HK-2 (cell line): Measurements from ENCODE around the gene CCDC142.

ENCODE experiments used
- DNase-seq: peaks from one replicate; pipeline ENCODE4 v3.0.0-alpha.2; 2018; ENCODE audit not compliant: unreplicated experiment

The CCDC142 gene

DNA sequence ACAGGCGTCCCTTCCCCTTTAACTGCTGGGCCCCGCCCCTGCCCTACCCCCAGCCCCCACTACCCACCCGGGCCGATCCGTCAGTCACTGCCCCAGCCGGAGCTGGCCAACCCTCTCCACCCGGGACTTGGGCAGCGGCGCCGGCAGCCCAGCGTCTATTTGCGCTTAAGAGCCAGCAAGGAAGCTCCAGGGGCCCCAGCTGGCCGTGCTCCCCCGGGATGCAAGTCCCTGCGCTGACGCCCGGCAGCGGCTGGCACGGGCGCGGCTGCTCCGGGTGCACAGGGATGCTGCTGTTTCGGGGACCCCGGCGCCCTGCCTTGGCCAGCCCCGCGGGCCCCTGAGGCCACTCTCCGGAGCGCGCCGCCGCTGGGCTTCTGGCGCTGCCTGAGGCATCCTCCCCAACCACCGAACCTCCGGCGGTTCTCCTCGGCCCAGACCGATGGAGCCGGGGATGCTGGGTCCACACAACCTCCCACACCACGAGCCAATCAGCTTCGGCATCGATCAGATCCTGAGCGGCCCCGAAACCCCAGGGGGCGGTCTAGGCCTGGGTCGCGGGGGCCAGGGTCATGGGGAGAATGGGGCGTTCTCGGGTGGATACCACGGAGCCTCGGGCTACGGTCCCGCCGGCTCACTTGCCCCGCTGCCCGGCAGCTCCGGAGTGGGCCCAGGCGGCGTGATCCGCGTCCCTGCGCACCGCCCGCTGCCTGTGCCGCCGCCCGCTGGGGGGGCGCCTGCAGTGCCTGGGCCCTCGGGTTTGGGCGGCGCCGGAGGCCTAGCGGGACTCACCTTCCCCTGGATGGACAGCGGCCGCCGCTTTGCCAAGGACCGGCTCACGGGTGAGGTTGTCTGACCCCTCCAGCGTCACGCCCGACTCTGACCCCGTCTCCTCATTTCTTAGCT lies 31.8 kb upstream of the CCDC142 start, which contains the start of gene TLX2:
Gene TLX2, plus strand, starts transcription at position 83 of the 903 bp plus-strand sequence. Its CDS starts 357 bp downstream, at position 440.
- no peak for DNase-seq

DNA sequence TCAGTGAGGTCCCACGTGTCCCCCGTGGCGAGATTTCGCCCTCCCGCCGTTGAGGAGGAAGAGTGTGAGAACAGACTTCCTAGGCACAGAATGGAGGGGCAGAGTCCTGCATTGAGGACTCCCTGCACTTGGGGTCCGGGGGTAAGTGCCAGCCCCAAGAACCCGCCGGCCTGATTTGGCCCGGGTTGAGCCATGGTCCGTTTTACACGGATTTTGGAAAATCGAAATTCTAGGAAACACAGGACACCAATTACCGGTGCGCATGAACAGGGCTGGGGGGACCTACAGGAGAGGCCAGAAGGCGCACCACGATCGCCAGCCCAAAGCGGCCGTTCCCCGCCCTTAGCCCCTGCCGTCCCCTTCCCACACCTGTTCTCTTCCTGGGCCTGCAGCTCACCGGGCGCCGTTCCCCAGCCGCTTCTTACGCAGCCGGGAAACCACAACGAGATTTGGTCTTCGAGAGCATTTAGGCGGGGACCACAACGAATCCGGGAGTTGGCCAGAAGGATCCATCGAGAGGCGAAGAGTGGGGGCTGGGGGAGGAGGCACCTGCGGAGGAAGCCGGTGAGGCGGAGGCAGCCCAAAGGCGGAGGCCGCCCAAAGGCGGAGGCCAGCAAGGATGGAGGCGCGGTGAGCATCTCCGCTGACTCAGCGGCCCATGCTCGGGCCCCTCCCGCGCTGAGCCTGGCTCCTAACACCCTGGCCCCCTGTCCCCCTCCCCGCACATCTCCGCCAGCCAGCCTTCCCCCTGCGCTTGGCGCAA lies 31.0 kb upstream of the CCDC142 start:
- DNase-seq = no peak

DNA sequence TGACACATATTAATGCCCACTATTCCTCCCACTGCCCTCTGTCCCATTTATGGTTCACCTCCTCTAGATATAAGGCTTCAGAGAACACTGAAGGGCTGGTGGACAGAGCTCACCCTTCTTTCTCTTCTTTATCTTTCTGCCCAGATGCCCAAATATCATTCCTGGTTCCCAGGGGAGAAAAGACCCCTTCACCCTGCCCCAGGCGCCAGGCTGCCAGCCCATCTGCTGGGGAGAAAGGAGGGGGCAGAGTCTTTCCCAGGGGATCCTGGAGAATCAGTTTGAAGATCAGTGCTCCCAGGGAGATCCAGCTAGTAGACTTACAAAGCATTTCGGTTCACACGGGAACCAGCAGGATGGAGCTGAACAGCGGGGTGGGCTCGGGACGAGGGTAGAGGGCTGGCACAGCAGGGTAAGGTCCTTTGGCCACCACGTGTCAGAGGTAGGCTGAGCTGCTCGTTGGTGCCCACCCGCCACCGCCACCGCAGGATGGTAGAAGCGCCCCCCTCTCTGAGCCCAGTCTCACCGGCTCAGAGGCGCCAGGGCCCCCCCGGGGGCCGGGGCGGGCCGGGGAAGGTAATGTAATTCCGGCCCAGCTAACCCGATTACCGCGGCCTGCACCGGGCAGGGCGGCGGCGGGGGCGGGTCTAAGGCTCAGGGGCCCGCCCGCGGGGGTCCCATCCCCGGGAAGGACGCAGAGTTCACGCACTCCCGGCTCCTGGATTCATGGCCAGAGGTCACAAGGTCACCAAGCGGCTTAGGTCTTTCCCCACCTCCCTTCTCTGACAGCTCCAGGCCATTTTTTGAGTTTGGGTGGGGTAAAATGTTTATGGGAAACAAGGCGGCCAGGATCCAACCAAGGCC lies 30.2 kb upstream of the CCDC142 start:
- DNase-seq = no peak

DNA sequence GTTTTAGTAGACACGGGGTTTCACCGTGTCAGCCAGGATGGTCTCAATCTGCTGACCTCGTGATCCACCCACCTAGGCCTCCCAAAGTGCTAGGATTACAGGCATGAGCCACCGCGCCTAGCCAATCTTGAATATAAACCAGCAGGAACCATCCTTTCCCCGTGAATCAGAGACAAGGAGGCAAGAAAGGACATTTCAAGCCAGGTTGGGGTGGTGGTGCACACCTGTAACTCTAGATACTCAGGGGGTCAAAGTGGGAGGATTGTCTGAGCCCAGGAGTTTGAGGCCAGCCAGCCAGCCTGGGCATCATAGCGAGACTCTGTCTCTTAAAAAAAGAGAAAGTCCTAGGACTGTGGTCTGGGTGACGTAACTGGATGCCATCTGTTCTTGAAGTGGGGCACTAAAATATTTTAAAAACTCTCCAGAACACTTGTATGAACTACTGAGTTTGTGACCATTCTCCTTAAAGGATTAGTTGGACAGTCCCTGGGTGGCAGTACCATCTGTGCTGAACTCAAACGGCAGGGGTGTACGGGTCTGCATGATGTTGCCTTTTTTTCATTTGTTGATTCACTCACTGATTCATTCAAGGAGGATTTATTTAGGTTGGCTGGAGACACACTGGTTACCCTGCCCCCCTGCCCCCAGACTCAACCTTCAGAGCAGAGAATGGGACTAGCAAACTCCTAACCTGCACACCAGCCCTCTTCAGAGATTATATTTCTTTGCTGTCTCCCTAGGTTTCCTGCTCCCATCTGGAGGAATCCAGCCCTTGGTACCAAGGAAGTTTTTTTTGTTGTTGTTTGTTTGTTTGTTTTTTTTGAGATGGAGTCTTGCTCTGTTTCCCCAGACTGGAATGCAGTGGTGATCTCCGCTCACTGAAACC lies 28.5 kb upstream of the CCDC142 start:
- DNase-seq = no peak

DNA sequence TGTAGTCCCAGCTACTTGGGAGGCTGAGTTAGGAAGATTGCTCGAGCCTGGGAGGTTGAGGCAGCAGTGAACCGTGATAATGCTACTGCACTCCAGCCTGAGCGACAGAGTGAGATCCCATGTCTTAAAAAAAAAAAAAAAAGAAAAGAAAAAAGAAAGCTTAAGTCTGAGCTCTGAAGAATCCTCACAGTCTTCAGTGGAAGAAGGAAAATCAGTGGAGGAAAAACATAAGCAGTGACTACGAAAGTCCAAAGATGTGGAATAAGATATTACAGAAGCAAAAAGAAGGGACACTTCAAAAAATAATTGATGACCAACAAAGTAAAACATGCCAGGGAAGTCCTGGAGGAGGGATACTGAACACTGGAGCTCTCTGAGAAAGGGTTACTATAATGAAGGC lies 27.5 kb upstream of the CCDC142 start:
- no peak for DNase-seq

DNA sequence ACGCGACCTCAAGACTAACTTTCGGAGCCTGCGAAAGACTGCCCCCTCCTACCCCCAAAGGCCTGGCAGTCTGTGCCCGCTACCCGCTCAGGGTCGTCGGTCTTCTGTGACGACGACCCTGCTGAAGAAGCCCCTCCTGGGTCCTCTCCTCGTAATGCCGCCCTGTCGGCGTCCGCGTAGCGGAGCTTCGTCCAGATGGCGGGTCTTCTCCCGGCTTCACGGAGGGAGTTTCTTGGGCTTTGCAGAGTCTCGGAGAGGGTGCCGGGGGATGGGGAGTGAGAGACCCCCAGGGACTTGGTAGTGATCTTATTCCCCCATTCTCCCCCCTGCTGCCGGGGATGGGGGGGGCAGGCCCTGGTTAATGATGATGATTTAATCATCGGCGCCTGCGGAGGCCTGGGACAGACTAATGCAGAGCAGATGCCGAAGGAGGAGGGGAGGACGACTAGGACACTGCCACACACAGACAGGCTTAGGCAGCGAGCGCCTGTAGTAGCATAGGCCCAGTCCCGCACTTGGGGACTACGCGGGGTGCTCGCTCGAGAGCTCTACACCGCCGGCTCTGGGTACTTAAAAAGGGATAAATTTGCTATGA lies 25.2 kb upstream of the CCDC142 start:
- DNase-seq = peak; percentile 59

DNA sequence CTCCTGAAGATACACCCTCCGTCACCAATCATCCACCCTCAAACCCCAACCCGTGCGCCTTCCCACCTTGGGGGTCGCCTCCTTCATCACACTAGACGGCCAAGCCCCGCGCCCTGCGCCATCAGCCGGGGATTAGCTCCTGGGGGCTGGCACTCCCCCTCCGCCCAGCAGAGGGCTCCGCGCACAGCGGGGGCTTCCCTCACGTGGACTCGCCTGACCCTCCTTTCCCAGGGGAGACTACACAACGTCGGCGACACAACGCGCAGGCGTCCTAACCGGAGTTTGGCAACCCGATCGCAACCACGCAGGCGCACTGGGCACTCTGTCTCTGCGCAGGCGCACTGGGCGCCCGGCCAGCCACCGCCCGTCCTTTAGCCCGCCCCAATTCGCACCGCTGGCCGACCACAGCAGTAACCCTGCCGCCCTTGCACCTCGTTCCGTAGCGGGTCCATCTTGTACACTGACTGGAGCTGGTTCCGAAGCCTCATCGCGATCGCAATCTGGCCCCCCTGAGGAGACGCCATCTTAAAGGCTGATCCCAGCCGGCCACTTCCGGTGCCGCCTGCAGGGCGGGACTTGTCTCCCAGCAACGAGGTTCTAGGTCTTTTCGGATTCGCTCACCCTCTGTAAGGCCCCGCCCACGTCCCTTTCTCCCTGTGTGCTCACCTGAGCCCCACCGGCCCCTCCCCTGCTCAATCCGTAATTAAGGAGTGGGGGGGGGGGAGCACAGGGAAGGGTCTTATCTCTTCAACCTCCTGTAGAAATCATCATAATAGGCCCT lies 24.5 kb upstream of the CCDC142 start, which contains the start of gene PCGF1:
Gene PCGF1, minus strand, starts transcription at position 551 of the 781 bp plus-strand sequence. Its CDS starts 27 bp downstream, at position 524.
- DNase-seq = peak; percentile 96

DNA sequence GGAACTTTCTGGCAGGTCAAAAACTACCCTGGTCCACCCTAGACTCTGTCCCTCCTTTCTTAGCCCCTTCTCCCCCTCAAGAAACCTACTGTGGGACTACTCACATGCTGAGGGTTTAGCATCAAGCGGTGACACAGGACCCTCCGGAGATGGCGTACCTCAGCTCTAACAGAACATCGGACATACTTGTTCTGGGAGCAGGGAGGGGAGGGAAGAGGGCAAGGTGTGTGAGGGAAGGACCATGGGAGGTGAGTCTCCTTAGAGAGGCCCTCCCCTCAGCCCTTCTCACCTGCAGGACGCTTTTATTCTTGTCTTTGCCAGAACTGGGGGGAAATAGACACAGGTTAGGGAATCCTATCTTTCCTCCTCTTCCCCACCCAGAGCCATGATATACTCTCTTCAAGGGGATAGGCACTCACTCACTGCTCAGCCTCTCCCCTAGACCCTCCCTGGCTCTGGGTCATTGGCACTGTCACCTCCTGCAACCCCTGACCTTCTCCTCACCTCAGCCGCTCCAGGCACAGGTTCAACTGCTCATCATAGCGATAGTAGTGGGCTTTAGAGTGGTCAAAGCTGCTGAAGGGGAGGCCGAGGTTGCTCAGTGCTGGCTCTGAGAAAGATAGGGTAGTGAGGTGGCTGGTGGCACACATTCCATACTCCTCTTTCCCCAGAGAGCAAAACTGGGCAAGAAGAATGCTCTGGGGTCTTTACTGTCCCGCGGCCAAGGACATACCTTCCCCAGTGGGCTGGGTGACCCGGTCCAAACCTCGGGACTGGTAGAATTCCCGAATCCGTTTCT lies 22.8 kb upstream of the CCDC142 start:
- no peak for DNase-seq

DNA sequence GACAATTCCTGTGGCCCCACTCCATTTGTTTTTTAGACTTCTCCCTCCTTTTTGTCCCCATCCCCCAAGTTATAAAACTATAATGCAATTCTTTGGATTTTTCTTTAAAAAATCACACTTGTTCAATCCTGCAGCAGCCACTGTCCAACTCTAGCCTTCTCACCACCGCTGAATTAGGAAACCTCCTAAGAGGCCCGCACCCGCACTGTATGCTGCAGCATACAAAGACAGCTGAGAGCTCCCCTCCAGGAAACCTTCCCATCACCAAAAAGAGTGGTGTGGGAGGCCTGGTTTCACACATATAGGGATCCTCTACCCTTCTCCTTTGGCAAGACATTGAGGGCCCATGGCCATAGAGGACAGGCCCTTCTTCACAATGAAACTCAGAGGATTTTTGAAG lies 21.8 kb upstream of the CCDC142 start:
- DNase-seq = no peak

DNA sequence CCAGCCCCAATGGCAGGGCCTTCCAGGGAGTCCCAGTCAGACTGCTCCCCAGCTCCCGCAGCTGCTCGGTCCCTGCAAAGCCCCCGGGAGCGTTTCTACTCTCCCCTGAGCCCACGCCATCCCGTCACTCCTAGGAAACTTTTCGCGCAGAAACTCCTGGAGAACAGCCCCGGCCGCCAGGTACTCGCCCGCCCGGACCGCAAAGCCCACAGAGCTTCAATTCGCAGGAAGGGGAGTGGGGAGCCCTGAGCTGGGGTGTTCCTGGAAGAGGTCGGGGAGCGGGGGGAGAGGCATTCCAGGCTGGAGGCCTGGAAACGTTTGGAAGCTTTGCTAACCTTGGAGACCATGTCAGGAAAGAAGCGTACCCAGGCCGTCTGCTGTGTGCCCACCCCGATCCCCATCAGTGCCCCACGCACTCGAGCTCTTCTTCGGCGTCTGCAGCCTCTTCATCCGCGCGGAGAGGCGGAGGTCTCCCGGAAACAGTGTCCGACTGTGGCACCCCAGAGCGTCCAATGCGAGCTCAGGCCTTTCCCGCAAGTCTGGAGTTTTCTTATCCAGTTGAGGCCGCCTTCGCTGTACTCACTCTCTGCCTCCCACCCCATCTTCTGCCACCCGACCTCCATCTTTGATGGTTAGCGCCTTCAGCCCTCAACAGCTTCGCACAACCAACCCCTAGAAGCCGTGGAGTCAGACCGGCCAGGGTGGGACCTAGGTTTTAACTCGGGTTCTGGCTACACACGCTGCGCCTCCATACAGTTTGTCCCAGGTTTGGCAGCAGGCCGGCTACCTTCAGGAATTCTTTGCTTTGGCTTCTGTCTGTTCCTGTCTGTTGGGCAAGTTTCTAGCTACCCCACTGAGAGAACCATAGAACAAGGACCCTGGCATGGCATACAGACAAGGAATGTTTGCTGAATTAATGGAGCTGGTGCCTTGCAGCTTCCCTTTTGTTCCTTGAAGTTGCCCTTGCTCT lies 21.0 kb upstream of the CCDC142 start:
- no peak for DNase-seq

DNA sequence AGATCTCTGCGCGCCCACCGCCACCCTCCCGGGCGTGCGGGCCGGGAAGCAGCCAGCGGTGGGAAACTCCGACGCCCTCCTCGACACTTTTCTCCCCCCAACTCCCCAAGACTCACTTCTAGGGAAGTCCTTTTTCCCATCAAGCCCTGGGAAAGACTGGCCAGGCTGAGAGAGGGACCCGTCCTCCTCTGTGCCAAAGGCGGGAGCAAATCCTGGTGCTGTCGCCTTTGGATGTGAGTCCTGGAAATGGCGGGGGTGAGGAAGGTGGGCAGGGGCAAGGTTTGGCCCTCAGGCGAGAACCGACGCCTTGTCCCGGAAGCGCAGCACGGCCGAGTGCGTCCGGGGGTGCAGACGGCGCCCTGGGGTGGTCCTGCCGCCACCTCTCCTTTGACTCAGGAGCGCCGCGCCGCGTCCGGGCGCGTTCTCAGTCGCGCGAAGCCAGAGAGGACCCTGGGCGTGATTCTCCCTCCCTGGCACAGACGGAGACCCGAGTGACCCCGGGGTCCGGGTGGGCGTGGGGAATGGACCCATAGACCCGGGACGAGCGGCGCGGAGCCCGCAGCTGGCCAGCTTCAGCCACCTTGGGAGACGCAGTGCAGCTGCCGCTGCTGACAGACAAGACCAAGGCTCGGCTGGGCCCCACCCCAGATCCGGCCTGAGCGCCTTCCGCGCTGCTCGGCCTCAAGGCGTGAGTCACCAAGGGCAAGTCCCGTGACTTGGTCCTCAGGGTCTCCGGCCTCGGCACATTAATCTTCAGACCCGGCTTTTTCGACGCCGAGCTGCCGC lies 20.1 kb upstream of the CCDC142 start:
- DNase-seq = peak; percentile 87

DNA sequence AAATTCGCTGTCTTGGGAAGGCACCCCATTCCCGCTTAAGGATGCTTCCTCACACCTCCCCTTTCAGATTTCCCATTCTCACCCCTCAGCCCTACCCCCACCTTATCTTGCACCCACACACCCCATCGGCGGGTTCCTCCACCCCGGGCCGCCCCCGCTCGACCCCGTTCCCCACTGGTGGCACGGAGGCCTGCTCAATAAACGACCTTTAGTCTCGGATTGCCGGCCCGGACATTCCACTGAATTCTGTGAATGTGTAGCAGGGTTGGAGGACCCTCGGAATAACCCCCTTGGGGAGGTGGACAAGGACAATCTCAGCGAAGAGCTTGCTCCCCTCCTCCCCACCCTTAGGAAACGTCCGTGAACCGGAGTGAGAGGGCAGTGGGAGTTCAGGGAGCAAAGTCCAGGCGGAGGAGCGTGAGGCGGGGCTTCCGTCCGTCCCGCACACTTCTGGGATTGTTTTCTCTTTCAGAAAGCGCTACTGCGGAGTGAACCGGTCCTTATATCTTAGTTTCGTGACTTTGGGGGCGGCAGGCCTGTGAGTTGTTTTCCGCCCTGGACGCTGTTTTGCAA lies 19.4 kb upstream of the CCDC142 start:
- DNase-seq = no peak

DNA sequence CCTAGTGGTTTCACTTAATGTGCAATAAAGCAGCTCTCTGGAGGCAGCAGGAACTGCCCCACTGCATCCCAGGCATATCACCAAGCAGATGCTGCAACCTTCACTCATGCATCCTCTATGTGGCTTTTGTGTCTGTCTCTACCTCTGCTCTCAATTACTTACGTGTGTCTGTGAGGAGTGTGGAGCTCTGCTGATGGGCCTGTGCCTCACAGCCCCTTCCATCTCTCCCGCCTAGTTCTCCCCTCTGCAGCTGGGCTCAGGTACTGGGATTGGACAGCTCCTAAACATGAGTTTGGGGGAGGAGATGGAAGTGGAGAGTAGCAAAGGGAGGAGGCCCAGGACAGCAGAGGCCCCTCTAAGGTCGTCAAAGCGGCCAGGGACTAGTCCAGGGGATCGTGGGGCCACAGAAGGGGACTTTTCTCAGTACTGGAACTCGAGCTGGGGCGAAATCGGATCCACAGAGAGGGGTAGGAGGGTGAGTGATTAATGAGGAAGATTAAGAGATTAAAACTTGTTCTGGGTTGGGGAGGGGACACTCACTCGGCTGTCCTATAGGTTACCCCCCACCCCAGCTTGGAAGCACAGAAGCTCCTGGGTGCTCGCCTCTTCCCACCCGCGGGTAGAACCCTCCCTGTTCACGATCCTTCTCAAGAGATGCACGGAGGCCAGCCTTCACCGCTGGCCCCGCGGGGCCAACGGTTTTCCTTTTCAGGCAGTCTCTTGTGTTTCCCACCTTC lies 18.7 kb upstream of the CCDC142 start:
- no peak for DNase-seq

DNA sequence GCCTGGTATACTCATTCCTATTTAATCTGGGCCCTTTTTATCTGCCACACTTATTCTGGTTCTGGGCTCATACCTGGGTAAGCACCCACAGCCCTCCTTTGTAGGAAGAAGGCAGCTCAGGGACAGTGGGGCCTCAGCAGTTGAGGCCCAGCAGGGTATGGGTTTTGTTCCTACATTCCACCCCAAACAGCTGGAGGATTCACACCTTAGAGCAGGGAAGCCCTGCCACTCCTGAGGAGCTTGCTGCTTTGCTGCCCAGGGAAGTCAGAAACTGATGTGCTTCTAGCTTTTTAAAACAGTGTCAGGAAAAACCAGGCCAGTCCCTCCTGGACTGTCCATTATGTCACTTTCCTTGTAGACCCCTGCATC lies 17.8 kb upstream of the CCDC142 start:
- no peak for DNase-seq

DNA sequence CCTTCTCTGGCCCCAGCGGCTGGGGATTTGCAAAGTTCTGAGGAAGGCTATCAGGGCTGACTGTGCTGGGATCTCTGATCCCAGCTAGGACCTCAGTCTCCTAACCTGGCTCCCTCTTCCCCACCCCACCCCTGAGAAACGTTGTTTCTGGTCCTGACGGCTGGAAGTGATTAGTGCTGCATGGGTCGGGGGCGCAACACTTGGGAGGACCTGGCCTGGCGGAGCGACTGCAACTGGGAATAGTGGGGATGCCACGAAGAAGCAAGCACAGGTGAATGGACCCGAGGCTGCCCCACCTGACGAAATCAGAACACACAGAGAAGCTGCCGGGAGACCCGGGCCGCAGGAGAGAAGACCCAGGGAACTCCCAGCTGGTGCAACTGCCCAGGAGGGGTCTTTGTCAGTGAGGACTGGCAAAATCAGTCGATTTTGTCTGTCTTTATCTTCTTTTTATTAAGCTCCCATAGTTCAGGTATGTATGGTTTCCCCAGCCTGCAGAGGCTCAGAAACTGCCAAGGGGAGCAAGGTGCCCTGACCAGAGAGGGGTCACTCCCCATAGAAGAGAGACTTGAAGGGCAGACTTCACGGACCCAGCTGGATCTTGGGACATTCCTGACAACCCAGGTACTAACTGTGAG lies 17.3 kb upstream of the CCDC142 start:
- DNase-seq = no peak
